ENCODE measurements around the gene UTS2B. TPM values are rescaled to one million over a fixed set of nuclear protein-coding genes. Genes with fewer than 3 reads are reported as not detected.
"Not testable (repeated sequence)": the region's sequence is repeated elsewhere in the genome, so short reads cannot be mapped to it uniquely, and the experiment has no call there.

The UTS2B gene
- total RNA-seq, 1 donor from 2014 or later = not detected

DNA sequence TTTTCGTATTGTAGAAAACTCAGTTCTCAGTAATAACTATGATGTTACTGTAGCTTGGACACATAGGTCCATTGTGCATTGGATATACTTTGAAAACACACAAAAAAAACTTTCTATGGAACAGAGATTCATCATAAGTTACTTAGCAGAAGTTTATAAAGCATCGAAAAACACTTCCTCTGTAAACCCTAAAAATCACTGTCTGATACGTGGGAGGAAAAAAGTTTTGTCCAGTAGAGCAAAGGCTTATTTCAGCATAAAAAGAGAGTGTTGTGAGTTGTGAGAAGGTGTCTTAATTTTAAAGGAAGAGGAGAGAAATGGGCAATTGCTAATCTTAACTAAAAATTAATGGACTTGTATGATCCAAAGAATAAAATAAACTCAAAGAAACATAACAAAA lies 66.5 kb downstream of the UTS2B start:
- DNase-seq = no peak
- H3K4me3 Mint-ChIP-seq = no peak overlapping the region
- peaks cover 2% of the 10 kb centered on the region for H3K27me3 Mint-ChIP-seq
- H3K36me3 Mint-ChIP-seq (ENCODE audit: low read depth) = no peaks in the 10 kb centered on the region
- no peaks in the 10 kb centered on the region for H3K9me3 Mint-ChIP-seq
- no peaks in the 10 kb centered on the region for H3K4me1 Mint-ChIP-seq
- no peak overlapping the region for H3K27ac Mint-ChIP-seq
- intact Hi-C loops (cut with micrococcal nuclease) = no loop called here

DNA sequence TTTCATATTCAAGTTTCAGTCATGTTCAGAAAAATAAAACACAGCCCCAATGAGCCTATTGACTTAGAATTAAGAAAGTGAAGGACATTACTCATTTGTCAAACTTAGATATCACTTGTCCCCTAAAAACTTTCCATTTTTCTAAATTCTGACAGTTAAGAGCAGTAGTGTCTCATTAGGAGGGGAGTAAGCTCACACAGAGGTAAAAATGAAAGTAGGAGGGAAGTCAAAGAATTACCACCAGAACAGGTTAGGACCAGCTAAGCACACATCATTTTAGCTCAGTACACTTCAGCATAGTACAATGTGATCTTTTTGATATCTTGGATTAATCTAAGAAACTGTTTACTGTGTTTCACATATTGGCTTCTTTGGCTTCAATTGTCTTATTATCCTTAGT lies 67.0 kb downstream of the UTS2B start:
- intact Hi-C loops (cut with micrococcal nuclease) = no loop called here
- no peak overlapping the region for H3K4me3 Mint-ChIP-seq
- DNase-seq = no peak
- no peaks in the 10 kb centered on the region for H3K4me1 Mint-ChIP-seq
- no peaks in the 10 kb centered on the region for H3K36me3 Mint-ChIP-seq (ENCODE audit: low read depth)
- peaks cover 2% of the 10 kb centered on the region for H3K27me3 Mint-ChIP-seq
- H3K9me3 Mint-ChIP-seq = no peaks in the 10 kb centered on the region
- no peak overlapping the region for H3K27ac Mint-ChIP-seq

DNA sequence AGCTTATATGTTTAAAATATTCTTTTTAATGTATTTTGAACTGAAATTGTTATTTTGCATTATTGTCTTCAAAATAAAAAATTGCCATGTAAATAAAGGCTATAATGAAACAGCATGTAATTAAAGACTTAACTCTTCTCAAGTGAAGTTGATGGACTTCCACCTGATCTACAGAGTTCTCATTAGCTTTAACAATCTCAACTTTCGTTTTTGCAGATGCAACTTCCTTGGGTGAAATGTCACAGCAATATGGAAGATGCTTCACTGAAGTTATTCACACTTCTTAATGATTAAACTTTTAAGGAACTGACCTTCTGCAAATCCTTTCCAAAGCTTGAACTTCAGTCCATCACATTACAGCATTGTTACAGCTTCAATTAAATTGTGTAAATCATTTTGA lies 67.7 kb downstream of the UTS2B start:
- Mint-ChIP-seq H3K9me3 (no peaks in the 10 kb centered on the region), H3K27ac (no peak overlapping the region)

DNA sequence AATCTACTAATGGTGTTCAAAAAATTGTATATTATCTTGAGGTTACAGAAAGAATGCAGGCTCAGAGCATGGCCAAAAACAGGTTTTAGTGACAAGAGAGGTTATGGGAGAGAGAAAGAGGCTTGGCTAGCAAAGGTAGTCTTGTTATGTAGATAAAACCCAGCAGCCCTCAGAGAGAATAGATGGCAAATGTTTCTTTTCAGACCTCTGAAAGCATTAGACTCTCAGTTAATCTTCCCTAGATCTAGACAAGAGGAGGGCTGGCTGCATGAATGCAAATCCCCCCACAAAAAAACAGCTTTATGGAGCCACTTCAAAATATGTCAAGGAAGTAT lies 69.1 kb downstream of the UTS2B start:
- Mint-ChIP-seq H3K27ac (no peak overlapping the region), H3K9me3 (no peaks in the 10 kb centered on the region), H3K27me3 (peaks cover 2% of the 10 kb centered on the region)

More for the DNA sequence above, 67.7 kb downstream of the UTS2B start:
- H3K4me3 Mint-ChIP-seq = no peak overlapping the region
- H3K4me1 Mint-ChIP-seq = no peaks in the 10 kb centered on the region
- no peak for DNase-seq
- intact Hi-C loops (cut with micrococcal nuclease) = no loop called here
- H3K36me3 Mint-ChIP-seq (ENCODE audit: low read depth) = no peaks in the 10 kb centered on the region
- H3K27me3 Mint-ChIP-seq = peaks cover 2% of the 10 kb centered on the region

DNA sequence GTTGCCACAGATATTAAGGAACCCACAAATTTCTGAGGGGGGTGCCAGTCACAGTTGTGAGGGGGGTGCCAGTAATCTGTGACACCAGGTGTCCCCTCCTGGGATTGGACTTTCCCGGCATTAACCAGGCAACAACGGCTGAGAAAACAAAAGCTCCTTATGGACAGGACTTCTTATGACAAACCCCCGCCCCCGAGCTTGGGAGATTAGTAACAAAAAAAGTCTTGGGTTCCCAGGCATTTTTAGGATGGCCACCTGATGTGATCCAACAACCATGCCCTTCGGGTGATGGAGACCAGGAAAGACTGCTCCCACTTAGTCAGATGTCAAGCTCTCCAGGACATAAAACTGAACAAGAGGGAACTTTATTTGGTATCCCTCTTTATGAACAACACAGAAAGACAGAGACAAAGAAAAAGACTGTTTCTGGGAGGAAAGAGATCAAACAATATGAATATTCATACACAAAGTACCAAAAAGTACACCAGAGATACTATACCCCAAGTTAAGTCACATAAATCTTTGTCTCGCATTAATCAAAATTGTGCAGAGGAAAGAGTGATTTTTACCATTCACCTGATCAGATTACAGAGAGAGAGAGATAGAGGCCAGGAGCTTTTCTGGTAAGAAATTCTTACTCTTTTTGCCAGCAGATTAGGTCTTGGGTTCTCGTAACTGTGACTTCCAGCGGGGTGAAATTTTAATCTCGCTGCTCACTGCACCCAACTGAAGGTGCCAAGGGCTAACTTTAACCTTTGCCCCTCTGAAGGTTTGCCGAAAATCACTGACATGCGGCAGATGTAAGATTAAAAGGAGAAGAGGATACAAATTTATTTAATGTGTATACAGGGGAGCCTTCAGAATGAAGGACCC lies 69.7 kb downstream of the UTS2B start:
- Mint-ChIP-seq H3K27me3 (peaks cover 2% of the 10 kb centered on the region), H3K4me3 (no peak overlapping the region), H3K9me3 (no peaks in the 10 kb centered on the region), H3K36me3 (ENCODE audit: low read depth) (no peaks in the 10 kb centered on the region), H3K4me1 (no peaks in the 10 kb centered on the region), H3K27ac (no peak overlapping the region)
- intact Hi-C loops (cut with micrococcal nuclease) = no loop called here
- DNase-seq = no peak

More for the DNA sequence above, 69.1 kb downstream of the UTS2B start:
- no peak for DNase-seq
- intact Hi-C loops (cut with micrococcal nuclease) = no loop called here
- H3K4me1 Mint-ChIP-seq = no peaks in the 10 kb centered on the region
- H3K4me3 Mint-ChIP-seq = no peak overlapping the region
- H3K36me3 Mint-ChIP-seq (ENCODE audit: low read depth) = no peaks in the 10 kb centered on the region

DNA sequence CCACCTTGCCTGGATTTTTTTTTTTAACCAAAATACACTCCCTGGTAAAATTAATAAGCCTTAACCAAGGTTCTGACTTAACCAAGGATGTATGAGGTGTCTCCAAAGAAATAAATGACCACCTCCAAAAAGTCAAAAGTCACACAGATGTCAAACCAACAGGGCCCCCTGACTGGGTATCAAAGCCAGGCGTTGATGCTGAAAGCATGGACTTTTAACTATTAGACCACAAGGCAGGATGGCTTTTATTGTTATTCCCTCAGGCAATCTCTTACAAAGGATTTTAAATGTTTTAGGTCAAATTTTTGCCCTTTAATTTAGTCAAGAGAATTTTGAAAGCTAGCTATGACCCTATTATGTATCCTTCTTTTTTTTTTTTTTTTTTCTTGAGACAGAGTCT lies 70.8 kb downstream of the UTS2B start:
- Mint-ChIP-seq H3K4me1 (no peaks in the 10 kb centered on the region), H3K9me3 (no peaks in the 10 kb centered on the region)
- intact Hi-C loops (cut with micrococcal nuclease) = no loop called here

DNA sequence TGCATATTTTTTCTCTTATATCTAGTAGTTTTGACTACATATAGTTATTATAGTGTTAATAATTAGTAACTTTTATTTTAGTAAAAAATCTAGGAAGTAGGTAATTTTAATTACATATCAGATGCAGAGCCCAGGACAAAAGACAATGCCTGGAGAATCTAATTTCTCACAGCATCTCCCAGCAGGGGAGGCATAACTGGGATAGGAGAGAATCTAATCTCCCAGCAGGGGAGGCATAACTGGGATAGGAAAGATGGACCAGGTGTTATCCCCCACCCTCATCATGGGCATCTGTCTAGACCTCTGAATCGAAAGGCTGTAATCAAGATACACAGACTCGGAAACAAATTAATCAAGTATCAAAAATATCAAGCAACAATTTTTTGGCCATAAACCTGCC lies 73.0 kb downstream of the UTS2B start:
- DNase-seq = no peak
- H3K4me3 Mint-ChIP-seq = no peak overlapping the region
- H3K36me3 Mint-ChIP-seq (ENCODE audit: low read depth) = no peaks in the 10 kb centered on the region
- no peaks in the 10 kb centered on the region for H3K4me1 Mint-ChIP-seq
- no peak overlapping the region for H3K27ac Mint-ChIP-seq
- intact Hi-C loops (cut with micrococcal nuclease) = no loop called here
- H3K27me3 Mint-ChIP-seq = no peaks in the 10 kb centered on the region
- H3K9me3 Mint-ChIP-seq = no peaks in the 10 kb centered on the region

More for the DNA sequence above, 70.8 kb downstream of the UTS2B start:
- Mint-ChIP-seq H3K4me3 (no peak overlapping the region), H3K27ac (no peak overlapping the region), H3K36me3 (ENCODE audit: low read depth) (no peaks in the 10 kb centered on the region), H3K27me3 (peaks cover 2% of the 10 kb centered on the region)
- DNase-seq = no peak

DNA sequence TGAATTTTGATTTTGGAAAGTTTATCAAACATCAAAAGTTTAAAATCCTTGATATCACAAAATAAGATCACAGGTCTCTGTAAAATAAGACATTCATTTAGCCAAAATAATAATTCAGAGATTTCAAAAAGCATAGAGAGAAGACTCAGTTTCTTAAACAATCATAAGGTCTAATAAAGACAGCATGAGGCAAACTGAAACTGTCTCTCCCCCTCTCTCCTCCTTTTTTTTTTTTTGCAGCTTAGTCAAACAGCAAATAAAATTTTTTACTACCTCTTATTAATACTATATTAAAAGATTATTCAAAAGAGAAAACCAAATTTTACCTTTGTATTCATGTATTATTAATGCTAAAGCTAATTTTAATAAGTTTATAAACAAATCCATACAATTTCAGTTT lies 73.9 kb downstream of the UTS2B start:
- DNase-seq = no peak
- no peaks in the 10 kb centered on the region for H3K4me1 Mint-ChIP-seq
- H3K9me3 Mint-ChIP-seq = no peaks in the 10 kb centered on the region
- intact Hi-C loops (cut with micrococcal nuclease) = no loop called here
- H3K4me3 Mint-ChIP-seq = no peak overlapping the region
- H3K27me3 Mint-ChIP-seq = no peaks in the 10 kb centered on the region
- no peaks in the 10 kb centered on the region for H3K36me3 Mint-ChIP-seq (ENCODE audit: low read depth)
- H3K27ac Mint-ChIP-seq = no peak overlapping the region

DNA sequence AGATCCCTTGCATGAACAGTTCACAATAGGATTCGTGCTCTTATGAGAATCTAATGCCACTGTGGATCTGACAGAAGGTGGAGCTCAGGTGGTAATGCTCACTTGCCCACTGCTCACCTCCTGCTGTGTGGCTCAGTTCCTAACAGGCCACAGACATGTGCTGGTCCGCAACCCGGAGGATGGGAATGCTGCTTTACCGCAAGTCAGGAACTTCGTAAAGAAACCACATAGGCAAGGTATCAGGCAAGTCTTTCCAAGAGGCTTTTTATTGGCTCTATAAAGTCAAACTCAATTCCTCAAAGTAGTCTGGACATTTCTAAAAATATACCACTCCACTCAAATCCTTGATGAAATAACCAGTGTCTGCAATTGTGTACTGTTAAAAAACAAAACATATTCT lies 75.2 kb downstream of the UTS2B start:
- intact Hi-C loops (cut with micrococcal nuclease) = no loop called here
- Mint-ChIP-seq H3K4me1 (no peaks in the 10 kb centered on the region), H3K4me3 (no peak overlapping the region), H3K27ac (no peak overlapping the region), H3K9me3 (no peaks in the 10 kb centered on the region), H3K36me3 (ENCODE audit: low read depth) (no peaks in the 10 kb centered on the region), H3K27me3 (no peaks in the 10 kb centered on the region)
- DNase-seq = no peak

DNA sequence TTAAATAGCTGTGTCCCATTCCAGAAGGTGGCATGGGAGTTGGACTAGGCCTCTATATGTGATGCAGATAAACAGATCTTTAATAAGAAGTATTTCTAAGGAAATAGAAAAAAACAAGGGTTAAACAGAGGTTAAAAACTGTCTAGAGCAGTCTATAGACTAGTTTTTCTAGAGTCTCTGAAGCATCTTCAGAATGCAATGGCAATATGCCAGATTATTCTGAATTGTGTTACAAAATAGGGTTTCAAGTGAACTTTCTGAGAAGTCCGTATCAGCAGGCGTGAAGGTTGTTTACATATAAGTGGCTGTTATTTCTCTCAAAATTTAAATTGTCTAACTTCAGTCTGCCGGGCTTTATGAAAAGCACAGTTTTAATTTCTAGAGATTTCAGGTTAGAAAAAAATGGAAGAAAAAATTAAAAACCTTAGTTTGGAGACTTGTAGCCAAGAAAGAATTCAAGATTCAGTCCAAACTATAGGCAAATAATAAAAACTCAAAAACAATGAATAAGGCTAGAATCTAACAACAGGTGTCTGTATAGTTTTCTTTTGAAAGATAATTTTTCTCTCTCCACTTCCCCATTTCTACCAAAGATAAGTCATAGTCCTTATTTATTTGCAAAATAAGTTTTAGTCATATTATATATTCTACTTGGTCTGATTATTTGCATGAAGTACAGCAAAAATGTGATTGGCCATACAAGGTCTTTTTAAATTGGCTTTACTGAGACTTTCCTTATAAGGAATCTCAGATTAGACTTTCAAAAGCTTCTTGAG lies 76.0 kb downstream of the UTS2B start:
- DNase-seq = no peak
- H3K27ac Mint-ChIP-seq = no peak overlapping the region
- no peak overlapping the region for H3K4me3 Mint-ChIP-seq
- H3K4me1 Mint-ChIP-seq = no peaks in the 10 kb centered on the region
- H3K36me3 Mint-ChIP-seq (ENCODE audit: low read depth) = no peaks in the 10 kb centered on the region
- intact Hi-C loops (cut with micrococcal nuclease) = no loop called here
- H3K9me3 Mint-ChIP-seq = no peaks in the 10 kb centered on the region
- H3K27me3 Mint-ChIP-seq = no peaks in the 10 kb centered on the region

DNA sequence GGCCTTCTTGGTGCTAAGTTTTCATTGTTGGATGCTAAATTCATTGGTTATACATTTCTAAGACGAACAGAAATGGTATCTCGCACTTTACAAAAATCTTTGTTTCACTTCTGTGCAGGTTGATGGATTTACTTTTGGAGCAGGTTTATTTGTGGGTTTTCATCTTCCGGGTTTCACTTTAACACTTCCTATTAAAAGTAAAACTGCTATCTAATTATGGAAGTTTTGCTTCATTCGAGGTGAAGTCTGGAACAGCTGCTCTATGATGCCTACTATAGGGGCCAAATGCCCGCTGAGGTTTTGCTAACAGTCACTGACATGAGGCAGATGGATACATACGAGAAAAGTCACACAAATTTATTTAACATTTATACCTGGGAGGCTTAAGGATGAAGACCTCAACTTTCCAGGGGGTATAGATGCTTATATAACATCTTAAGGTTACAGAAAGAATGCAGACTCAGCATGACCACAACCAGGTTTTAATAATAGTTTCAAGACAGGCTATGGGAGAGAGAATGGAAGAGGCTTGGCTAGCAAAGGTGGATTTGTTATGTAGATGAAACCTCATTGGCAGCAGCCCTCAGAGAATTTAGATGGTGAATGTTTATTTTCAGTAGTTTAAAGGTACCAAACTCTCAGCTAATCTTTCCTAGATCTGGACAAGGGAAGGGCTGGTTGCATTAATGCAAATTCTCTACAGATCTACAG lies 77.1 kb downstream of the UTS2B start:
- Mint-ChIP-seq H3K4me3 (no peak overlapping the region), H3K4me1 (no peaks in the 10 kb centered on the region), H3K27me3 (no peaks in the 10 kb centered on the region), H3K9me3 (no peaks in the 10 kb centered on the region), H3K27ac (no peak overlapping the region), H3K36me3 (ENCODE audit: low read depth) (no peaks in the 10 kb centered on the region)
- intact Hi-C loops (cut with micrococcal nuclease) = no loop called here
- DNase-seq = no peak

DNA sequence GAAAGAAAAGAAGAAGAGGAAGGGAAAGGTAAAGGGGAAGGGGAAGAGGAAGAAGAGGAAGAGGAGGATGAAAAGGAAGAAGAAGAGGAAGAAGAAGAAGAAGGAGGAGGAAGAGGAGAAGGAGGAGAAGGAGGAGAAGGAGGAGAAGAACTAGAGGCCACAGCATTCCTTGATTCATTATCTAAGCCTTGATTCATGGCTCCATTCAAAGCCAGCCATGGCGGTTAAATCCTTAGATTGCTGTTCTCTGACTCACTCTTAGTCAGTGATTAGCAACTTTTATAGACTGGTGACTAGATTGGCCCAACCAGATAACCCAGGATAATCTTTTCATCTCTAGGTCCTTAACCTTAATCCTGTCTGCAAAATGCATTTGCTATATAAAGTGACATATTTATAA lies 83.7 kb downstream of the UTS2B start:
- Mint-ChIP-seq H3K4me1 (no peaks in the 10 kb centered on the region), H3K9me3 (no peaks in the 10 kb centered on the region), H3K27ac (no peak overlapping the region), H3K27me3 (no peaks in the 10 kb centered on the region), H3K4me3 (no peak overlapping the region), H3K36me3 (ENCODE audit: low read depth) (no peaks in the 10 kb centered on the region)
- no peak for DNase-seq
- intact Hi-C loops (cut with micrococcal nuclease) = loop anchor here (5.0 kb wide), 1 partner anchor 141 kb away; no protein-coding TSS in a partner anchor

DNA sequence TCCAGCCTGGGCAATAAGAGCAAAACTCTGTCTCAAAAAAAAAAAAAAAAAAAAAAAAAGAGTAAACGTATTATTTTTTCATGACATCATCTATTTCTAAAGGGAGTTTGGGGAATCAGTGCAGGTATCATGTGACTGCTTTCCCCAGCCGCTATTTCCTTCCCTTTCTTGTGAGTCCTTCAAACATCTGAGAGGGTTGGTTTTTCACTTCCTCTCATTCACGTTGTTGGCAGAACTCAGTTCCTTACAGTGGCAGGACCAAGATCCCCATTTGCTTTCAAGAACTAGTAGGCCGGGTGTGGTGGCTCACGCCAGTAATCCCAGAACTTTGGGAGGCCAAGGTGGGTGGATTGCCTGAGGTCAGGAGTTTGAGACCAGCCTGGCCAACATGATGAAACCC lies 84.3 kb downstream of the UTS2B start:
- H3K27me3 Mint-ChIP-seq; H3K27ac Mint-ChIP-seq; H3K36me3 Mint-ChIP-seq (ENCODE audit: low read depth); H3K4me3 Mint-ChIP-seq; H3K9me3 Mint-ChIP-seq; H3K4me1 Mint-ChIP-seq: not testable (repeated sequence)
- peak; percentile 56 for DNase-seq
- intact Hi-C loops (cut with micrococcal nuclease) = loop anchor here (5.0 kb wide), 1 partner anchor 141 kb away; no protein-coding TSS in a partner anchor
